CD4-positive, alpha-beta memory T cell (primary cell): ENCODE measurements around the gene TRIM29. TPM values are rescaled to one million over a fixed set of nuclear protein-coding genes. Genes with fewer than 3 reads are reported as not detected.

Experiments
- CTCF ChIA-PET: fragments of 350-600 bp; sonication (Branson Sonifier 250); formaldehyde crosslinking; loops from one replicate; lab custom pipeline; 2021; ENCODE audit warnings: inconsistent platforms; ENCODE audit not compliant: partially characterized antibody; lab: Charles Lee
- POLR2A ChIA-PET: fragments of 350-600 bp; sonication (Branson Sonifier 250); formaldehyde crosslinking; loops from one replicate; lab custom pipeline; 2021; ENCODE audit not compliant: partially characterized antibody; lab: Charles Lee
- DNase-seq, 5 donors: peaks; one replicate each; pipeline versions ENCODE4 v3.0.0 to v3.0.0-alpha.2; 2020 to 2022; ENCODE audit warnings: mixed read lengths in 1 of 5
- H3K27ac ChIP-seq: one replicate; pipeline ENCODE4 v1.7.0; 2013; ENCODE audit warnings: low read depth, low read length
- H3K27me3 ChIP-seq: 2 replicates; pipeline ENCODE4 v1.7.0; 2013; ENCODE audit warnings: mild to moderate bottlenecking, low read length, moderate library complexity; ENCODE audit not compliant: insufficient read depth
- H3K36me3 ChIP-seq: 2 replicates; pipeline ENCODE4 v1.7.0; 2013; ENCODE audit warnings: mild to moderate bottlenecking, low read length, moderate library complexity; ENCODE audit not compliant: insufficient read depth
- H3K4me1 ChIP-seq: 2 replicates; pipeline ENCODE4 v1.7.0; 2013; ENCODE audit warnings: mild to moderate bottlenecking, low read length, moderate library complexity; ENCODE audit not compliant: insufficient read depth
- H3K4me3 ChIP-seq, 2 donors: one replicate each; pipeline ENCODE4 v1.7.0; 2013; ENCODE audit warnings: low read length in 2 of 2, mild to moderate bottlenecking in 1 of 2
- H3K9me3 ChIP-seq, 2 donors: one replicate each; pipeline ENCODE4 v1.7.0; 2013; ENCODE audit warnings: low read length in 2 of 2, control low read depth in 1 of 2; ENCODE audit not compliant: control insufficient read depth in 1 of 2
- H3K27ac Mint-ChIP-seq, 7 donors: one replicate each; pipeline ENCODE4 v1.8.0; 2020 to 2021; ENCODE audit warnings: mixed read lengths in 7 of 7, mild to moderate bottlenecking in 6 of 7, inconsistent platforms in 3 of 7, moderate library complexity in 3 of 7
- H3K27me3 Mint-ChIP-seq, 2 donors: one replicate each; pipeline ENCODE4 v1.8.0; 2020 to 2021; ENCODE audit warnings: mixed read lengths in 2 of 2
- H3K36me3 Mint-ChIP-seq, 2 donors: one replicate each; pipeline ENCODE4 v1.8.0; 2020 to 2021; ENCODE audit warnings: mixed read lengths in 2 of 2, inconsistent platforms in 1 of 2, mild to moderate bottlenecking in 1 of 2
- H3K4me1 Mint-ChIP-seq, 4 donors: one replicate each; pipeline ENCODE4 v1.8.0; 2020 to 2021; ENCODE audit warnings: mixed read lengths in 4 of 4, mild to moderate bottlenecking in 1 of 4
- H3K4me3 Mint-ChIP-seq, 8 donors: one replicate each; pipeline ENCODE4 v1.8.0; 2020 to 2021; ENCODE audit warnings: mixed read lengths in 8 of 8, mild to moderate bottlenecking in 7 of 8, moderate library complexity in 6 of 8, inconsistent platforms in 3 of 8
- H3K9me3 Mint-ChIP-seq, 8 donors: one replicate each; pipeline ENCODE4 v1.8.0; 2020 to 2021; ENCODE audit warnings: mixed read lengths in 8 of 8, mild to moderate bottlenecking in 5 of 8, inconsistent platforms in 3 of 8, moderate library complexity in 1 of 8
- intact Hi-C: fragments of 100-400 bp; cut with micrococcal nuclease; formaldehyde crosslinking; loops from one replicate; pipeline ENCODE4 v1.15.1; 2023
- polyA plus RNA-seq, 2 donors: library from polyadenylated mRNA; unstranded; fragments of 300-500 nt; fragmentation: Illumina TruSeq; gene quantifications; one replicate each; pipeline ENCODE4 v1.2.3, GENCODE V29; 2021
- total RNA-seq, 2 experiments: library from RNA; stranded (reverse); gene quantifications; one replicate each; pipeline ENCODE4 v1.2.3, GENCODE V29; 2021

TRIM29 gene
- total and polyA plus RNA-seq, 4 experiments from 2014 or later = not detected

DNA sequence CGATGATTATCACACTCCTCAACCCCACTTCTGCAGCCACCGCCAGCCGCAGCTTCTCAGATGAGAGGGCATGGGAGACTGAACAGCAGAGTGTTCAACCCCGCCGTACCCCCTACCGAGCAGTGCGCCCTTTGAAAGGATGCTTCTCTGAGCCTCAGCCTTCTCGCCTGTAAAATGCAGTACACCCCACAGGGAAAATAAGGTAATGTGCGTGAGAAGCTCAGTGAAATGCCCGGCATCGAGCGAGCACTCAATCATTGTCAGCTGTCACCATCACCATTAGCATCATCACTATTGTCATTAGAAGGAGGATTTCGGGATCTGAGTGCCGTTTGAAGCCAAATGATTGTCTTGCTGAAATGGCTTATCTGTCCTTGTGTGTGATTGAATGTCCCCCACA, 13.6 kb downstream of the TRIM29 start:
- H3K27ac ChIP-seq = no peak overlapping the region
- Mint-ChIP-seq H3K27ac (no peak overlapping the region), H3K36me3 (no peaks in the 10 kb centered on the region), H3K9me3 (peaks cover 0 to 2% (median 0%) of the 10 kb centered on the region in 8 donors), H3K4me3 (no peak overlapping the region), H3K4me1 (no peaks in the 10 kb centered on the region), H3K27me3 (peaks cover 0 to 3% of the 10 kb centered on the region in 2 donors)
- no peaks in the 10 kb centered on the region for H3K36me3 ChIP-seq
- POLR2A ChIA-PET = no interaction called here
- CTCF ChIA-PET = no interaction called here
- H3K9me3 ChIP-seq = no peaks in the 10 kb centered on the region
- no peak overlapping the region for H3K4me3 ChIP-seq
- intact Hi-C loops = no loop called here
- no peak for DNase-seq
- H3K4me1 ChIP-seq = no peaks in the 10 kb centered on the region
- H3K27me3 ChIP-seq = no peaks in the 10 kb centered on the region

DNA sequence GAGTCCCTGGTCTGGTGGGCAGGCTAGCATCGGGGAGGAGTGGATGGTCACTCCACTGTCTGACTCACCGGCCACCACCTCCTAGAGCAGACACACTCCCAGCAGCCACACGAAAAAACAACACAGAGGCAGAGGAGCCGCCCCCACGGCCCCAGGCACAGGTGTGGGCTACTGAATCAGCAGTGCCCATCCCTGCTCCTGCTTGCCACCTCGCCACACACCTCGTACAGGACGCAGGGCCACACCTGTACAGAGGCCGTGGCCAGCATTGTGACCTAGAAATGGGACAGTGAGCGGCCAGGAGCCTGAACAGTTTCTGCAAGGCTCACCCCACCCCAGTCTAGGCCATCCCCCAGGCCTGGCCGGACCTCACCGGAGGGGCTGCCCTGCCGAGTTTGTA, 14.0 kb downstream of the TRIM29 start:
- Mint-ChIP-seq H3K27ac (no peak overlapping the region), H3K36me3 (no peaks in the 10 kb centered on the region), H3K4me3 (no peak overlapping the region), H3K4me1 (no peaks in the 10 kb centered on the region), H3K27me3 (peaks cover 0 to 3% of the 10 kb centered on the region in 2 donors), H3K9me3 (peaks cover 0 to 2% (median 0%) of the 10 kb centered on the region in 8 donors)
- Histone ChIP-seq H3K4me1 (no peaks in the 10 kb centered on the region), H3K27ac (no peak overlapping the region), H3K9me3 (no peaks in the 10 kb centered on the region), H3K36me3 (no peaks in the 10 kb centered on the region), H3K4me3 (no peak overlapping the region), H3K27me3 (no peaks in the 10 kb centered on the region)
- ChIA-PET POLR2A (no interaction called here), CTCF (no interaction called here)
- intact Hi-C loops = no loop called here
- no peak for DNase-seq

DNA sequence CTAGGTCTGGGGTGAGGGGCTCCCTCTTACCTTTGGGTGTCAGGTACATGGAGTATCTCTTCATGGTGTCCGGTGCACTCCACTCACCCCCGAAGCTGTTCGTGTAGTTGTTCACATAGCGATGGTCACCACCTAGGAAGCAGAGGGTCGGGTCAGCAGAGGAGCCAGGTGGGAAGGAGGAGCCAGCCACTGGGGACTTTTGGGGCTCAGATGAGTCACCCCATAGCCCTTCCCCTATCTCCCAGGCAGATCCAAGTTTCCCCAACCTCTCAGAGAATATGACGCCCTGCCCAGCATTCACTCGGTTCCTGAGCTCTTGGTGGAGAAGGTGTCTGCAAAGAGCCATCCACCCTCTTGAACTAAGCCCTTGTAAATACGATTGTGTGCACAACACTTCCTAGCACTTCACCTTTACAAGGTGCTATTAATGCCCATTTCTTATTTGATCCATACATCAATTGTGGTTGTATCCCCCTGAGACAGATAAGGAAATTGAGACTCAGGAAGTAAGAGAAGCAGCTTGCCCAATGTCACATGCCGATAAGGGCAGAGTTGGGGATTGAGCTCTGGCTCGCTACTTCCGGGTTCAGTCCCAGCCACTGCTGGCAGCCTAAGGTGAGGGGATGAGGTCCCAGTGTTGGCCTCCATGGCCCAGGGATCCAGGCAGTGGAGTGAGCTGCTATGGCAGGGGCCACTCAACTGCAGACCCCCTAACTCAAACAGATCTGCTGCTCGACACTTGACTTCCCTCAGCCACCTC, 14.8 kb downstream of the TRIM29 start:
- peaks cover 0 to 3% of the 10 kb centered on the region in 2 donors for H3K27me3 Mint-ChIP-seq
- no peaks in the 10 kb centered on the region for H3K36me3 Mint-ChIP-seq
- Histone ChIP-seq H3K27ac (no peak overlapping the region), H3K4me1 (no peaks in the 10 kb centered on the region), H3K36me3 (no peaks in the 10 kb centered on the region), H3K4me3 (no peak overlapping the region), H3K9me3 (no peaks in the 10 kb centered on the region), H3K27me3 (no peaks in the 10 kb centered on the region)
- ChIA-PET POLR2A (no interaction called here), CTCF (no interaction called here)
- H3K9me3 Mint-ChIP-seq = peaks cover 0 to 2% (median 0%) of the 10 kb centered on the region in 8 donors
- intact Hi-C loops = no loop called here
- H3K4me3 Mint-ChIP-seq = no peak overlapping the region
- H3K4me1 Mint-ChIP-seq = no peaks in the 10 kb centered on the region
- DNase-seq = no peak
- no peak overlapping the region for H3K27ac Mint-ChIP-seq

DNA sequence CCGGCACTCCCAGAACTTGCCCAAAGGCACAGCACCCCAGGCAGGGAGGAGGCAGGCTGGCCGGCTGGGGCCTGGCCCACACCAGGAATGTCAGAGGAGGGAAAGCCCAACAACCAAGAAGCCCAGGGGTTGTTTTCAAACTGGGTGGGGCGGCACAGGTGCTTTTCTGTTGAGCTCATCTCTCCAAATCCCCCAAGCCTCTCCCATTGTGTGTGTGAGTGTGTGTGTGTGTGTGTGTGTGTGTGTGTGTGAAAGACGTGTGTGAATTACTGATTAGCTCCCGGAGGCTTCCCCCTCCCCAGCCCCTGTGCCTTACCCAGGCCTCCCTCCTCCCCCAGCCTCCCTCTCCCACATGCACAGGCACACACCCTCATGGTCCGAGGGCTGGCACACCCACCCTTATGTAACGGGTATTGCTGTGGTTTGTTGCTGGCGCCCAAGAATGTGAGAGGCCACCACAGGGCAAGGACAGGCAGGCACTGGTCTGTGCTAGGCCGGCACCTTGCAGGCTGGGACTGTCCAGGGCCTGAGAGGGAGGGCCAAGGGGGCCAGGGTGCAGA, 15.9 kb downstream of the TRIM29 start:
- Mint-ChIP-seq H3K4me1 (no peaks in the 10 kb centered on the region), H3K27me3 (no peaks in the 10 kb centered on the region), H3K4me3 (no peak overlapping the region), H3K27ac (no peak overlapping the region), H3K36me3 (no peaks in the 10 kb centered on the region), H3K9me3 (peaks cover 0 to 2% (median 0%) of the 10 kb centered on the region in 8 donors)
- ChIA-PET POLR2A (no interaction called here), CTCF (interaction anchor here (1.6 kb wide), 1 partner anchor 13 kb away, joined by 6 read pairs; no protein-coding TSS in a partner anchor)
- intact Hi-C loops = no loop called here
- H3K9me3 ChIP-seq = no peaks in the 10 kb centered on the region
- DNase-seq = no peak
- H3K4me3 ChIP-seq = no peak overlapping the region
- no peaks in the 10 kb centered on the region for H3K36me3 ChIP-seq
- no peaks in the 10 kb centered on the region for H3K4me1 ChIP-seq
- no peak overlapping the region for H3K27ac ChIP-seq
- no peaks in the 10 kb centered on the region for H3K27me3 ChIP-seq

DNA sequence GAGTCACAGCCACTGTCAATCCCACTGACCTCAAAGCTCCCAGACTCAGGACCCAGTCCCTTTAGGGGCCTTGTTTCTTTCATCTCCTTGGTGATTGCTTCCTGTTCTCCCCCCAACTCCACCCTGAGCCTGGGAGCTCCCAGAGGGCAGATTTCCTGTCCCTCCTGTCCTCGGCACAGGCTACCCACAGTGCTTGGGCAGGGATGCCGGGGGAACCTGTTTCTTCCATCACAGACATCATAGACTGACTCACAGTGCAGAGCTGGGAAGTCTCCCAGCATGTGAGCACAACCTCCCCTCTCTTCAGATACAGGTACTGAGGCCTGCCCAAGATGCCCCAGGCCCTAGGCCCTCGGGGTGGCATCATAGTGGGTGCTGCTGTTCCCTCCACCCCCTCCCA, 16.6 kb downstream of the TRIM29 start:
- no peaks in the 10 kb centered on the region for H3K9me3 ChIP-seq
- H3K27ac Mint-ChIP-seq = no peak overlapping the region
- CTCF ChIA-PET = interaction anchor here (1.6 kb wide), 1 partner anchor 13 kb away, joined by 6 read pairs; no protein-coding TSS in a partner anchor
- H3K9me3 Mint-ChIP-seq = peaks cover 0 to 2% (median 0%) of the 10 kb centered on the region in 8 donors
- no peaks in the 10 kb centered on the region for H3K4me1 ChIP-seq
- H3K36me3 Mint-ChIP-seq = no peaks in the 10 kb centered on the region
- no peaks in the 10 kb centered on the region for H3K27me3 Mint-ChIP-seq
- no peak overlapping the region for H3K27ac ChIP-seq
- no peaks in the 10 kb centered on the region for H3K4me1 Mint-ChIP-seq
- no peaks in the 10 kb centered on the region for H3K36me3 ChIP-seq
- no peaks in the 10 kb centered on the region for H3K27me3 ChIP-seq
- H3K4me3 ChIP-seq = no peak overlapping the region
- POLR2A ChIA-PET = no interaction called here
- intact Hi-C loops = no loop called here
- no peak overlapping the region for H3K4me3 Mint-ChIP-seq
- DNase-seq = no peak

DNA sequence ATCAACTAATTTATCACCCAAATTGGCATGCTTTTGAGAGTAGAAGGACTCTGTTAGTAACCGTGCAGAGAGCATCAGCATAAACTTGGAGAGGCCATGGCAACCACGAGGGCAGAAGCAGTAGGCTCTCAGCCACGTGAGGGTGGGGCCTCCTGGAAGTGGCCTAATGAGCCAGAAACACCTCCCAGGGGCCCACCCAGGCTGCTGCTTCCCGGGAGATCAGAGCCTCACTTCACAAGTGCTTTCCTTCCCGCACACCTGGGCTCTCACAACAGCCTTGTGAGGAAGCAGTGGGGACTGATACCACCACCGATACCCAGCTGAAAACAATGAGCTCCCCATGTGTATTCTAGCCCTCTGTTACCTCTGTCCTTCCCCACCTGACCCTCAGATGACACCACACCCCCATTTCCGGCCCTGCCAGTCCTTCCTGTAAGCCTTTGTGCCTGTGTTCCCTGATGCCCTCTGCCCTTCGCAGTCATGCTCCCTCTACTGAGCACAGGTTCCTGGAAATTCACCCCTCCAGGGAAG, 17.0 kb downstream of the TRIM29 start:
- H3K4me3 Mint-ChIP-seq = no peak overlapping the region
- no peak overlapping the region for H3K27ac ChIP-seq
- H3K36me3 Mint-ChIP-seq = no peaks in the 10 kb centered on the region
- ChIA-PET POLR2A (no interaction called here), CTCF (interaction anchor here (1.6 kb wide), 1 partner anchor 12 kb away, joined by 6 read pairs; no protein-coding TSS in a partner anchor)
- H3K36me3 ChIP-seq = no peaks in the 10 kb centered on the region
- H3K4me1 Mint-ChIP-seq = no peaks in the 10 kb centered on the region
- H3K9me3 Mint-ChIP-seq = peaks cover 0 to 2% (median 0%) of the 10 kb centered on the region in 8 donors
- no peaks in the 10 kb centered on the region for H3K4me1 ChIP-seq
- DNase-seq = no peak
- intact Hi-C loops = no loop called here
- no peaks in the 10 kb centered on the region for H3K27me3 Mint-ChIP-seq
- H3K27me3 ChIP-seq = no peaks in the 10 kb centered on the region
- H3K9me3 ChIP-seq = no peaks in the 10 kb centered on the region
- H3K27ac Mint-ChIP-seq = no peak overlapping the region
- H3K4me3 ChIP-seq = no peak overlapping the region

DNA sequence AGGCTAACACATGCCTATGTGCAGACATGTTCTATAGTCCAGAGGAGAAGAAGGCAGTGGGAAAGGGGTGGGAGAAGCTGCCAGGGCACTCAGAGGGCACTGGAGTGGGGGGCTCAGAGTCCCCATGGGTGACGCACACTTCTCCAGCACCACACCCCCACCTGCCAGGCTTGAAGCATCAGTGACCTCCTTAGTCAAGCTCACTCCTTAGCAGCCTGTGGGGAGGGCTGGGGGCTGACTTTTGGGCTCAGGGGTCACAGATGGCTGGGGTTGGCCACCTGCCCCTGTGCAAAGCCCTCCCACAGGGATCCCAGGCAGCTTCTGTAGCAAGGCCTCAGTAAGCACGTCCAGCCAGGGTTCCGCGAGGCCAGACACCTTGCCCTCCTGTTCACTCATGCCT, 18.8 kb downstream of the TRIM29 start:
- intact Hi-C loops = no loop called here
- H3K4me1 Mint-ChIP-seq = no peaks in the 10 kb centered on the region
- CTCF ChIA-PET = interaction anchor here (0.9 to 3.3 kb wide), 2 partner anchors 9 to 11 kb away, joined by 3 to 22 read pairs; no protein-coding TSS in a partner anchor
- no peak for DNase-seq
- no peak overlapping the region for H3K4me3 ChIP-seq
- H3K36me3 ChIP-seq = no peaks in the 10 kb centered on the region
- H3K36me3 Mint-ChIP-seq = no peaks in the 10 kb centered on the region
- H3K27ac ChIP-seq = no peak overlapping the region
- H3K9me3 ChIP-seq = no peaks in the 10 kb centered on the region
- peaks cover 0 to 2% (median 0%) of the 10 kb centered on the region in 8 donors for H3K9me3 Mint-ChIP-seq
- no peak overlapping the region for H3K27ac Mint-ChIP-seq
- POLR2A ChIA-PET = no interaction called here
- H3K4me1 ChIP-seq = no peaks in the 10 kb centered on the region
- H3K27me3 ChIP-seq = no peaks in the 10 kb centered on the region
- H3K4me3 Mint-ChIP-seq = no peak overlapping the region
- peaks cover 0 to 2% of the 10 kb centered on the region in 2 donors for H3K27me3 Mint-ChIP-seq
